WTC11 (cell line): ENCODE results near the gene PPP1R12A. TPM values are rescaled to one million over a fixed set of nuclear protein-coding genes. Genes with fewer than 3 reads are reported as not detected.

ENCODE experiments used
- ATAC-seq: fragments of 200-7000 bp; cut with Tn5 transposase; 2 replicates; pipeline ENCODE4 v1.10.0; 2021; ENCODE audit warnings: mild to moderate bottlenecking, moderate library complexity
- CTCF ChIA-PET: fragments of 300-600 bp; sonication (Branson Sonifier 250); formaldehyde crosslinking; loops from one replicate; lab custom pipeline; 2021; ENCODE audit warnings: antibody characterized with exemption; lab: Charles Lee
- POLR2A ChIA-PET: fragments of 350-600 bp; sonication (Branson Sonifier 250); formaldehyde crosslinking; loops from one replicate; lab custom pipeline; 2021; ENCODE audit warnings: antibody characterized with exemption; lab: Charles Lee
- DNase-seq: peaks from one replicate; pipeline ENCODE4 v3.0.0; 2021; ENCODE audit warnings: low spot score
- H3K27ac Mint-ChIP-seq: 2 replicates; pipeline ENCODE4 v1.8.0; 2021; ENCODE audit warnings: mixed read lengths
- H3K27me3 Mint-ChIP-seq: 2 replicates; pipeline ENCODE4 v1.8.0; 2021; ENCODE audit warnings: low read depth, mild to moderate bottlenecking, moderate library complexity, mixed read lengths
- H3K36me3 Mint-ChIP-seq: 2 replicates; pipeline ENCODE4 v1.8.0; 2021; ENCODE audit warnings: mixed read lengths
- H3K4me1 Mint-ChIP-seq: 2 replicates; pipeline ENCODE4 v1.8.0; 2022; ENCODE audit warnings: mixed read lengths
- H3K4me3 Mint-ChIP-seq: 2 replicates; pipeline ENCODE4 v1.8.0; 2021; ENCODE audit warnings: mild to moderate bottlenecking, moderate library complexity, mixed read lengths
- H3K9me3 Mint-ChIP-seq: 2 replicates; pipeline ENCODE4 v1.8.0; 2021; ENCODE audit warnings: mixed read lengths
- AR ChIP-seq: fragments of 250-450 bp; sonication (Bioruptor Pico); IDR thresholded peaks from 2 replicates; pipeline ENCODE4 v1.9.0; 2021; ENCODE audit warnings: mild to moderate bottlenecking
- ATF6 ChIP-seq: sonication (generic); formaldehyde crosslinking; IDR thresholded peaks from 2 replicates; pipeline ENCODE4 v1.8.1; 2023; ENCODE audit warnings: mild to moderate bottlenecking, missing genetic modification reagents
- CBFB ChIP-seq: sonication (generic); formaldehyde crosslinking; IDR thresholded peaks from 2 replicates; pipeline ENCODE4 v1.8.1; 2022; ENCODE audit warnings: mild to moderate bottlenecking, low read depth, missing genetic modification reagents
- ERG ChIP-seq: fragments of 250-450 bp; sonication (Bioruptor Pico); IDR thresholded peaks from 2 replicates; pipeline ENCODE4 v1.8.0; 2021; ENCODE audit warnings: mild to moderate bottlenecking
- ESRRA ChIP-seq: sonication (generic); formaldehyde crosslinking; IDR thresholded peaks from 2 replicates; pipeline ENCODE4 v1.8.1; 2022; ENCODE audit warnings: mild to moderate bottlenecking, missing genetic modification reagents, borderline replicate concordance
- FOXJ3 ChIP-seq: sonication (generic); formaldehyde crosslinking; IDR thresholded peaks from 2 replicates; pipeline ENCODE4 v1.9.0; 2021; ENCODE audit warnings: missing genetic modification reagents, mild to moderate bottlenecking, borderline replicate concordance
- FOXP4 ChIP-seq: sonication (generic); formaldehyde crosslinking; IDR thresholded peaks from 2 replicates; pipeline ENCODE4 v1.8.0; 2022; ENCODE audit warnings: mild to moderate bottlenecking, missing genetic modification reagents
- GABPB1 ChIP-seq: sonication (generic); formaldehyde crosslinking; IDR thresholded peaks from 2 replicates; pipeline ENCODE4 v1.8.1; 2023; ENCODE audit warnings: mild to moderate bottlenecking, missing genetic modification reagents
- IRF2 ChIP-seq: sonication (generic); formaldehyde crosslinking; IDR thresholded peaks from 2 replicates; pipeline ENCODE4 v1.8.0; 2022; ENCODE audit warnings: low read depth, missing genetic modification reagents, borderline replicate concordance
- RORB ChIP-seq: fragments of 250-450 bp; sonication (Bioruptor Pico); IDR thresholded peaks from 2 replicates; pipeline ENCODE4 v1.9.0; 2021; ENCODE audit warnings: mild to moderate bottlenecking
- TEAD1 ChIP-seq: sonication (generic); formaldehyde crosslinking; IDR thresholded peaks from 2 replicates; pipeline ENCODE4 v1.8.0; 2022; ENCODE audit warnings: mild to moderate bottlenecking, missing genetic modification reagents
- USF1 ChIP-seq: sonication (generic); formaldehyde crosslinking; IDR thresholded peaks from 2 replicates; pipeline ENCODE4 v1.8.0; 2022; ENCODE audit warnings: mild to moderate bottlenecking, missing genetic modification reagents
- ZNF532 ChIP-seq: fragments of 250-450 bp; sonication (Bioruptor Pico); IDR thresholded peaks from 2 replicates; pipeline ENCODE4 v1.9.0; 2021; ENCODE audit warnings: mild to moderate bottlenecking, borderline replicate concordance
- total RNA-seq: library from RNA; stranded (reverse); gene quantifications from 3 replicates; pipeline ENCODE4 v1.2.3, GENCODE V29; 2021

PPP1R12A gene
- total RNA-seq, 1 experiment from 2014 or later: 83.8 TPM

- peaks cover 38% of the 10 kb centered on the region for H3K36me3 Mint-ChIP-seq
- no peaks in the 10 kb centered on the region for H3K27me3 Mint-ChIP-seq
- no peak overlapping the region for H3K4me3 Mint-ChIP-seq
- H3K27ac Mint-ChIP-seq: peak overlapping the region; percentile 39
- peak; percentile 87 for ATAC-seq
- H3K4me1 Mint-ChIP-seq: peaks cover 40% of the 10 kb centered on the region
- ChIA-PET CTCF (no interaction called here), POLR2A (no interaction called here)
- DNase-seq: no peak
- H3K9me3 Mint-ChIP-seq: peaks cover 11% of the 10 kb centered on the region
- no peak for TF ChIP-seq IRF2 (CRISPR knock-in tag)
- TF ChIP-seq TEAD1: no peak
- no peak for TF ChIP-seq ERG (CRISPR knock-in tag)
- TF ChIP-seq ATF6 (CRISPR knock-in tag): no peak
- TF ChIP-seq CBFB (CRISPR knock-in tag): no peak
- TF ChIP-seq GABPB1 (CRISPR knock-in tag): no peak
- TF ChIP-seq USF1: no peak
- no peak for TF ChIP-seq ESRRA (CRISPR knock-in tag)
These were observed 90.2 kb downstream of the PPP1R12A start for GRCh38 chr12:79844693-79845092.

- ATAC-seq (no peak), DNase-seq (no peak)
- no peak overlapping the region for H3K4me3 Mint-ChIP-seq
- POLR2A ChIA-PET: no interaction called here
- peaks cover 46% of the 10 kb centered on the region for H3K36me3 Mint-ChIP-seq
- peaks cover 5% of the 10 kb centered on the region; the same call in 1 of the 2 replicates for H3K27me3 Mint-ChIP-seq
- peak overlapping the region; percentile 39 for H3K27ac Mint-ChIP-seq
- peaks cover 18% of the 10 kb centered on the region for H3K9me3 Mint-ChIP-seq
- H3K4me1 Mint-ChIP-seq: peaks cover 34% of the 10 kb centered on the region
- CTCF ChIA-PET: no interaction called here
- TF ChIP-seq IRF2 (CRISPR knock-in tag): no peak
- TF ChIP-seq RORB (CRISPR knock-in tag): no peak
These were observed 90.9 kb downstream of the PPP1R12A start for GRCh38 chr12:79843978-79844377.

- peaks cover 59% of the 10 kb centered on the region for H3K36me3 Mint-ChIP-seq
- peaks cover 26% of the 10 kb centered on the region for H3K4me1 Mint-ChIP-seq
- H3K4me3 Mint-ChIP-seq: no peak overlapping the region
- H3K27me3 Mint-ChIP-seq: peaks cover 5% of the 10 kb centered on the region; the same call in 1 of the 2 replicates
- ATAC-seq: no peak
- 0 out of 2 replicates have a peak overlapping the region, but pooled peaks have one; percentile 15 for H3K27ac Mint-ChIP-seq
- POLR2A ChIA-PET: no interaction called here
- TF ChIP-seq FOXP4 (CRISPR knock-in tag) (no peak), FOXJ3 (CRISPR knock-in tag) (no peak), RORB (CRISPR knock-in tag) (no peak), ZNF532 (CRISPR knock-in tag) (no peak), ESRRA (CRISPR knock-in tag) (no peak), ATF6 (CRISPR knock-in tag) (no peak), AR (no peak)
- DNase-seq: no peak
- H3K9me3 Mint-ChIP-seq: peaks cover 30% of the 10 kb centered on the region
- CTCF ChIA-PET: no interaction called here
These were observed 92.3 kb downstream of the PPP1R12A start for GRCh38 chr12:79842630-79843029.
